ENCODE data around the gene ARSB. TPM values are rescaled to one million over a fixed set of nuclear protein-coding genes. Genes with fewer than 3 reads are reported as not detected.

The ARSB gene
- total and polyA plus RNA-seq, 8 donors = 0.58 to 35.6 (median 7.6) TPM

DNA sequence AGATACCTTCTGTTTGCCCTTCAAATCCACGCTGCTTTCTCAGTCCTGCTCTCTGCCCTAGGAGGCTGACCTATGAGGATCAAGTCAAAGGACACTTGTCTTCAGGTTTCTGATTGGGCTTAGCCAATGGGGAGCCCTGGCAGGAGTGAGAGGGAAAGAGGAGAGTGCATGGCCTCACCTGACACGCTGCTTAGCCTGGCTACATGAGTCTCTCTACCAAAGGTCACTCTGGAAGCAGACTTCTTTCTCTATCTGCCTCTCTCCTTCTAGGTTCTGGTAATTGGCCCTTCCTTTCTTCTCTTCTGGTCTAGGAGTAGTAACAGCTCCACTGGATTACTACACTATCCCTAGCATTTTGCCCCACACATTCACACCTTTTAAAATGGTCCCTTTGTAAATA, 13.1 kb downstream of the ARSB start:
- no peak overlapping the region for H3K4me3 ChIP-seq
- peaks cover 0 to 5% (median 2%) of the 10 kb centered on the region in 4 donors for H3K36me3 ChIP-seq
- H3K4me1 ChIP-seq = peaks cover 6 to 37% (median 29%) of the 10 kb centered on the region in 4 donors
- intact Hi-C loops (cut with DNase I; ENCODE audit: low total_unique reads) = no loop called here
- TF ChIP-seq, protein P1, sequence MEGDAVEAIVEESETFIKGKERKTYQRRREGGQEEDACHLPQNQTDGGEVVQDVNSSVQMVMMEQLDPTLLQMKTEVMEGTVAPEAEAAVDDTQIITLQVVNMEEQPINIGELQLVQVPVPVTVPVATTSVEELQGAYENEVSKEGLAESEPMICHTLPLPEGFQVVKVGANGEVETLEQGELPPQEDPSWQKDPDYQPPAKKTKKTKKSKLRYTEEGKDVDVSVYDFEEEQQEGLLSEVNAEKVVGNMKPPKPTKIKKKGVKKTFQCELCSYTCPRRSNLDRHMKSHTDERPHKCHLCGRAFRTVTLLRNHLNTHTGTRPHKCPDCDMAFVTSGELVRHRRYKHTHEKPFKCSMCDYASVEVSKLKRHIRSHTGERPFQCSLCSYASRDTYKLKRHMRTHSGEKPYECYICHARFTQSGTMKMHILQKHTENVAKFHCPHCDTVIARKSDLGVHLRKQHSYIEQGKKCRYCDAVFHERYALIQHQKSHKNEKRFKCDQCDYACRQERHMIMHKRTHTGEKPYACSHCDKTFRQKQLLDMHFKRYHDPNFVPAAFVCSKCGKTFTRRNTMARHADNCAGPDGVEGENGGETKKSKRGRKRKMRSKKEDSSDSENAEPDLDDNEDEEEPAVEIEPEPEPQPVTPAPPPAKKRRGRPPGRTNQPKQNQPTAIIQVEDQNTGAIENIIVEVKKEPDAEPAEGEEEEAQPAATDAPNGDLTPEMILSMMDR (IDR thresholded peaks at IDR 0.05) = no peak
- no peak for TF ChIP-seq POLR2A (IDR thresholded peaks at IDR 0.05)
- TF ChIP-seq POLR2AphosphoS5 (IDR thresholded peaks at IDR 0.05) = no peak
- TF ChIP-seq EP300 (IDR thresholded peaks at IDR 0.05) = no peak
- no peak overlapping the region for H3K27ac ChIP-seq
- no peak for DNase-seq
- no peaks in the 10 kb centered on the region for H3K27me3 ChIP-seq
- WGBS, 5 donors = 40 to 76% (median 59%) methylated on average over 2 of the region's 2 CpGs
- no peaks in the 10 kb centered on the region for H3K9me3 ChIP-seq

DNA sequence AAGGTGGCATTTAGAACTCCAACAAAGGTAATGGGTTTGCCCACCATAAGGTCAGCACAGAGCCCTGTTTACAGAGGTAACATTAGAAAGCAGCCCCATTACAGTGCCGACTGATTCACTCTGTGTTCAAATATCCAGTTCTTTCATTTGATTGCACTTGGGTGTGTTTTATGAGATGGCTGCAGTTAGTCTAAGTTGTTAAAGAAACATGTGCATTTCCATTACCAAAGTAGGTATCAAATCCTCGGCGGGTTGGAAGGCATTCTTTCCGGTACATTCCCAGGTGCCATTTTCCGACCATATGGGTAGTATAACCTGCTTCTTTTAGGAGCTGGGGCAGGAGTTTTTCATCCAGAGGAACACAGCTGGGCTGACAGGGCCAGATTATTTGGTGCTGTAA, 16.3 kb downstream of the ARSB start:
- intact Hi-C loops (cut with DNase I; ENCODE audit: low total_unique reads) = loop anchor here (10.0 kb wide), 1 partner anchor 74 kb away; no protein-coding TSS in a partner anchor
- Histone ChIP-seq H3K4me1 (peaks cover 2 to 20% (median 17%) of the 10 kb centered on the region in 4 donors), H3K4me3 (no peak overlapping the region), H3K27me3 (no peaks in the 10 kb centered on the region), H3K36me3 (peaks cover 0 to 11% (median 4%) of the 10 kb centered on the region in 4 donors), H3K27ac (no peak overlapping the region), H3K9me3 (no peaks in the 10 kb centered on the region)
- WGBS, 5 donors = 86 to 93% (median 87%) methylated on average over 5 of the region's 5 CpGs
- no peak for DNase-seq
- TF ChIP-seq POLR2A (IDR thresholded peaks at IDR 0.05) = no peak
- TF ChIP-seq POLR2AphosphoS5 (IDR thresholded peaks at IDR 0.05) = no peak
- no peak for TF ChIP-seq EP300 (IDR thresholded peaks at IDR 0.05)
- TF ChIP-seq, protein P1 (IDR thresholded peaks at IDR 0.05) = no peak

DNA sequence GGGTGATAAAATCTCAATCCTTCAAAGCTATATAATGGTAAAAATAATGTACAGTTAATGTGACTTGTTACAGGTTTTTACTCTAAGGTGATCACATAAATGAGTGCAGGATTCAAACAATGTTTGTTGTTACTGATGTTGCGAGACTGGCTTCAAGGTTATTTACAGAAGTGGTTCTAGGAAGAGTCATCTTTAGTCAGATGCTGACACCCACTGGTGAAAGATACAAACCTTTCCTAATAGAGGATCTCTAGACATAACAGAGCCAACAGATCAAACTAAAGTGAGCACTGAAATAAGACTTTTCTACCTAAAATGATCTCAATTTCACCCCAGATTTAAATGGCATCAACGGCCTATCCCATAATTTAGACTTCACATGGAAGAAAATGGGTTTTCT, 20.2 kb downstream of the ARSB start:
- 56 to 66% (median 58%) methylated on average over 2 of the region's 2 CpGs for WGBS, 5 donors
- TF ChIP-seq, protein P1 (IDR thresholded peaks at IDR 0.05) = peak in 2 of 7 experiments; percentile 40 to 46
- no peak for TF ChIP-seq POLR2AphosphoS5 (IDR thresholded peaks at IDR 0.05)
- Histone ChIP-seq H3K4me3 (no peak overlapping the region), H3K9me3 (no peaks in the 10 kb centered on the region), H3K27ac (no peak overlapping the region), H3K27me3 (no peaks in the 10 kb centered on the region), H3K36me3 (peaks cover 0 to 20% (median 14%) of the 10 kb centered on the region in 4 donors), H3K4me1 (no peaks in the 10 kb centered on the region)
- intact Hi-C loops (cut with DNase I; ENCODE audit: low total_unique reads) = loop anchor here (10.0 kb wide), 1 partner anchor 70 kb away; no protein-coding TSS in a partner anchor
- DNase-seq = peak in 1 of 2 donors; percentile 83

DNA sequence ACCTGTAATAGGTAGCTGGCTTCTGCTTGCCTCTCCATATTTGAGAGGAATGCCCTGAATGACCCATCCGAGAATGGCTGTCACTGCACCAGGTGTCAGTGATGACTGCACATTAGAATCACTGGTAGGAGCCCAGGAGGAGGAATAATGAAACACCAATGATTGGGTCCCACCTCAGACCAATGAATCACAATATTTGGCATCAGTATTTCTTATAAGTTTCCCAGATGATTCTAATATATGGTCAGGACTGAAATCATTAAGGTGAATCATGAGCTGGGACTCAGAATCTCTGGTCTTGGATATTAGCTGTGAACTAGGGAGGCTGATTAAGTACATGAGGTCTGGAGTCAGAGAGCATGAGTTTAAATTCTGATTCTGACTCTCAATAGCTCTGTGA, 23.4 kb downstream of the ARSB start:
- WGBS, 5 donors = 89 to 96% (median 93%) methylated on average over 1 of the region's 1 CpG
- TF ChIP-seq, protein P1 (IDR thresholded peaks at IDR 0.05) = no peak
- TF ChIP-seq POLR2A (IDR thresholded peaks at IDR 0.05) (no peak), EP300 (IDR thresholded peaks at IDR 0.05) (no peak), POLR2AphosphoS5 (IDR thresholded peaks at IDR 0.05) (no peak)
- Histone ChIP-seq H3K27ac (no peak overlapping the region), H3K9me3 (no peaks in the 10 kb centered on the region), H3K4me3 (no peak overlapping the region), H3K36me3 (peaks cover 0 to 20% (median 10%) of the 10 kb centered on the region in 4 donors), H3K4me1 (no peaks in the 10 kb centered on the region), H3K27me3 (no peaks in the 10 kb centered on the region)
- intact Hi-C loops (cut with DNase I; ENCODE audit: low total_unique reads) = loop anchor here (10.0 kb wide), 1 partner anchor 67 kb away; no protein-coding TSS in a partner anchor
- DNase-seq = no peak
